ENCODE results near the gene BCAP31.
"Not testable (repeated sequence)": the region's sequence is repeated elsewhere in the genome, so short reads cannot be mapped to it uniquely, and the experiment has no call there.

GRCh38 chrX:153749017-153749416 lies 24.8 kb upstream of the BCAP31 start:
- TF ChIP-seq EZH2 (IDR thresholded peaks at IDR 0.05; ENCODE audit: low read length, missing control alignments); CTCF (conservative IDR thresholded peaks at IDR 0.05 in 1 of 2, IDR thresholded peaks at IDR 0.05 in 1 of 2; ENCODE audit: low read depth in 1 of 2, low read length in 2 of 2): not testable (repeated sequence)
